GM23248 (cell line): ENCODE results near the gene ADAM15.

Experiments
- EZH2 ChIP-seq: fragments of 200-600 bp; sonication (generic); IDR thresholded peaks from 2 replicates; pipeline ENCODE4 v1.6.1; 2018; ENCODE audit warnings: antibody characterized with exemption, mild to moderate bottlenecking; ENCODE audit not compliant: insufficient read depth, poor library complexity, severe bottlenecking
- EZH2phosphoT487 ChIP-seq: fragments of 200-600 bp; sonication (generic); IDR thresholded peaks from 2 replicates; pipeline ENCODE4 v1.6.1; 2018; ENCODE audit warnings: antibody characterized with exemption, moderate library complexity, mild to moderate bottlenecking, low read depth; ENCODE audit not compliant: insufficient read depth

GRCh38 chr1:155077346-155077745 is 26.2 kb downstream of the ADAM15 start:
- TF ChIP-seq EZH2 (no peak), EZH2phosphoT487 (no peak)
